Fibroblast of skin of back (primary cell): ENCODE results near the gene NXPH1.
"Not testable (repeated sequence)": the region's sequence is repeated elsewhere in the genome, so short reads cannot be mapped to it uniquely, and the experiment has no call there.

Source experiments
- DNase-seq: peaks from one replicate; pipeline ENCODE4 v3.0.0-alpha.2; 2013

Gene NXPH1

GRCh38 chr7:8724080-8724718 is 290.8 kb downstream of the NXPH1 start:
- peak; percentile 0 for DNase-seq

DNA sequence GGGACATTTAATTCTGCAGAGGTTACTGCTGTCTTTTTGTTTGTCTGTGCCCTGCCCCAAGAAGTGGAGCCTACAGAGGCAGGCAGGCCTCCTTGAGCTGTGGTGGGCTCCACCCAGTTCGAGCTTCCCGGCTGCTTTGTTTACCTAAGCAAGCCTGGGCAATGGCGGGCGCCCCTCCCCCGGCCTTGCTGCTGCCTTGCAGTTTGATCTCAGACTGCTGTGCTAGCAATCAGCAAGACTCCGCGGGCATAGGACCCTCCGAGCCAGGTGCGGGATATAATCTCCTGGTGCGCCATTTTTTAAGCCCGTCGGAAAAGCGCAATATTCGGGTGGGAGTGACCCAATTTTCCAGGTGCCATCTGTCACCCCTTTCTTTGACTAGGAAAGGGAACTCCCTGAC is 298.3 kb downstream of the NXPH1 start:
- DNase-seq = not testable (repeated sequence)

- DNase-seq = no peak
Measured at GRCh38 chr7:8739837-8740236, 306.4 kb downstream of the NXPH1 start.

- no peak for DNase-seq
Measured at GRCh38 chr7:8742837-8743236, 309.4 kb downstream of the NXPH1 start.

- no peak for DNase-seq
Measured at GRCh38 chr7:8747338-8747737, 313.9 kb downstream of the NXPH1 start.

DNA sequence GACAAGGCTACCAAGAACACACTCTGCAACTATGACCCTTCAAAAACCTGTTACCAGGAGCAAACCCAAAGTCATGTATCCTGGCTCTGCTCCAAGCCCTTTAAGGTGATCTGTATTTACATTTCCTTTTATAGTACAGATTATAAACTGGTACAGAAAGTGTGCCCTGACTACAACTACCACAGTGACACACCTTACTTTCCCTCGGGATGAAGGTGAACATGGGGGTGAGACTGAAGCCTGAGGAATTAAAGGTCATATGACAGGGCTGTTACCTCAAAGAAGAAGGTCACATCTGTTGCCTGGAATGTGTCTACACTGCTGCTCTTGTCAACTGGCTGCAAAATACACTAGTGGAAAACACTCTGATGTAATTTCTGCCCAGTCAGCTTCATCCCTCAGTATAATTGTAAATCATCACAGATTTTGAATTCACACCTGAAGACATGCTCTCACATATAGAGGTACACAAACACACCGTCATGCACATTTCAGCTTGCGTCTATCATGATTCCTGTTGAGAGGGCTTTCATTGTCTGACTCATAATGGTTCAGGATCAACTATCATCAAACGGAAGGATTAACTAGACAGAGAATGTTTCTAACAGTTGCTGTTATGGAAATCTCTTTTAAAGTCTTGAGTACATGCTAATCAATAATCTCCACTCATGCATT is 318.3 kb downstream of the NXPH1 start:
- no peak for DNase-seq

DNA sequence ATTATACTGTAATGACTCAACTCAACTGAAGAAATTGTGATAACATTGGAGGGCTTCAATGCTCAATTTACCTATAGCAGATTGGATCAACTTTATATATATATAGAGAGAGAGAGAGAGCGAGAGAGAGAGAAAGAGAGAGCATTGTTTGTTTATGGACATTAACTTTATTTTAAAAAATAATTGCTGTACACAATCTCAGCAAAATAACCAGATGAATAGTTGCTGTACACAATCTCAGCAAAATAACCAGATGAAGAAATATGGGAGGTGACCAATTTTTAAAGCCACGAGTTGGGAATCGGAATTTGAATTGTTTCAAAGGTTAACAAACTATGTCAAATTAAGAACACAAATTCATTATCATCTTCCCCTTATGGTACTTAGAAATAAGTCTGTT is 319.9 kb downstream of the NXPH1 start:
- no peak for DNase-seq

DNA sequence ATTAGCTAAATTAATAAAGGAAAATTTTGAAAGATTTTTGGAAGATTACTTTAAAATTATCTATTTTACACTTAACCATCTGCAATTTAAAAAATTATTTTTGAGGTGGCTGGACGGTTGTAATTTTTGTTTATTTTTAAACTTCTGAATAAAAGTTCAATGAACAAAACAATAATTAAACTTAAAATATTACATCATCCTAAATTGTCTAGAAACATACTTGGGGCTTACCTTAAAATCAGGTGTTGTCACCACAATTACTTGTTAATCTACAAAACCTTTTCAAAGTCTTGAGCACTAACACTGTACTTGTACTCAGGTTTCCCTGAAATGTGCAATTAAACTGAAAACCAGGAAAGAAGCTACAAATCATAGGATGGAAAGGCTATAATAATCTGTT is 328.3 kb downstream of the NXPH1 start:
- DNase-seq = no peak

GRCh38 chr7:8762803-8763202 is 329.4 kb downstream of the NXPH1 start:
- DNase-seq = no peak

DNA sequence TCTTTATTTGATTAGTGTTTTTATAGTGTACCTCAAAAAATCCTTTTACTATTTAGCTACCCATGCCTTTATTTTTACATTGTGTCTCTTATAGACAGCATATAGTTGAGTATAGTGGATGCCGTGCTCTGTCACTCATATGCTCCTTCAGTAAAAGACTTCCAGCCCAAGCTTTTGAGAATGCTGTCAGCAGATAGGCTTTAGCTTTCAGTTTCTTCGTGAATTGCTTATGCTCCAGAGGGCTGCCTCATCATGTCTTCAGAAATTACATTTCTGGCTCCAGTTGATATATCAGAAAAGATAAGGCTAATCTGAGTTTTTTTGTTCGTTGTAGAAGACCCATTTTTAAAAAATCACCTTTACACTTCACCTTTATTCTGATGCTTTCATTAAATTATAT is 332.0 kb downstream of the NXPH1 start:
- no peak for DNase-seq

DNA sequence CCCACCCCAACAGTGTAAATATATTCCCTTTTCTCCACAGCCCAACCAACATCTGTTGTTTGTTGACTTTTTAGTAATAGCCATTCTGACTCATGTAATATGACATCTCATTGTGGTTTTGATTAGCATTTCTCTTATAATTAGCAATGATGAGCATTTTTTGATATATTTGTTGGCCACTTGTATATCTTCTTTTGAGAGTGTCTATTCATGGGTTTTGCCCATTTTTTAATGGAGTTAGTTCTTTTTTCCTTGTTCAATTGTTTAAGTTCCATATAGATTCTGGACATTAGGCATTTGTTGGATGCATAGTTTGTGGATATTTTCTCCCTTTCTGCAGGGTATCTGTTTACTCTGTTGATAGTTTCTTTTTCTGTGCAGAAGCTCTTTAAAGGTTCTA is 340.1 kb downstream of the NXPH1 start:
- no peak for DNase-seq

- DNase-seq = no peak
Measured at GRCh38 chr7:8778459-8778858, 345.1 kb downstream of the NXPH1 start.

GRCh38 chr7:8781166-8781565 is 347.8 kb downstream of the NXPH1 start:
- DNase-seq = no peak

- DNase-seq = no peak
Measured at GRCh38 chr7:8783229-8783628, 349.8 kb downstream of the NXPH1 start.

DNA sequence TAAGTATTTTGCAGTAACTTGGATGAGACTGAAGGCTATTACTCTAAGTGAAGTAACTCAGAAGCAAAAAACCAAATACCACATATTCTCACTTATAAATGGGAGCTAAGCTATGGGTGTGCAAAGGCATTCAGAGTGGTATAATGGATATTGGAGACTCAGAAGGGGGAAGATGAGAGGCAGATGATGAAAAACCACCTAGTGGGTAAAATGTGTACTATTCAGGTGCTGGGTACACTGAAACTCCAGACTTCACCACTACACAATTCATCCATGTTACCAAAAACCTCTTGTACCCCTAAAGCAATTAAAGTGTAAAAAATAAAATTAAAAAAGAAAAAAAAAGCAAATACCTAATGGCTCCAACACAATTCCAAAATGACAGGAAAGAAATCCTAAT is 351.7 kb downstream of the NXPH1 start:
- no peak for DNase-seq

DNA sequence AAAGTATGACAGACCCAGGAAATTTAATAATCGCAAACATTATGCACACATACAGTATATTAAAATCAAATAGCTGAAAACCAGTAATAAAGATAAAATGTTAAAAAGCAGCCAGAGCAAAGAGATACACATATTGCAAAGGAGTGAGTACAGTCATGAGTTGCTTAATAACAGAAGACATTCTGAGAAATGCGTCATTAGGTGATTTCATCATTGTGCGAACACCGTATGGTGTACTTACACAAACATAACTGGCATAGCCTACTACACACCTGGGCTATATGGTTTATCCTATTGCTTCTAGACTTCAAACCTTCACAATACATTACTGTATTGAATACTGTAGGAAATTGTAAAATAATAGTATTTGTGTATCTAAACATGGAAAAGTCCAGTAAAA is 367.6 kb downstream of the NXPH1 start:
- DNase-seq = no peak
